Liver (tissue), 9 donors: ENCODE data around the gene PLEKHO1. TPM values are rescaled to one million over a fixed set of nuclear protein-coding genes. Genes with fewer than 3 reads are reported as not detected.

Experiments
- DNase-seq: peaks from one replicate; pipeline ENCODE4 v3.0.0-alpha.2; 2017; ENCODE audit warnings: low spot score
- H3K27ac ChIP-seq, 2 donors: one replicate each; pipeline ENCODE4 v1.7.0; 2013; ENCODE audit warnings: inconsistent platforms in 2 of 2, low read length in 2 of 2, control low read depth in 1 of 2, low read depth in 1 of 2, mild to moderate bottlenecking in 1 of 2
- H3K27me3 ChIP-seq, 4 donors: one replicate each; pipeline versions ENCODE4 v1.6.1 to v1.7.0; 2013; ENCODE audit warnings: low read length in 3 of 4, inconsistent platforms in 1 of 4, mild to moderate bottlenecking in 1 of 4, moderate library complexity in 1 of 4; ENCODE audit not compliant: control insufficient read depth in 4 of 4, insufficient read depth in 4 of 4
- H3K36me3 ChIP-seq, 4 donors: one replicate each; pipeline versions ENCODE4 v1.6.1 to v1.7.0; 2013; ENCODE audit warnings: low read length in 3 of 4, mild to moderate bottlenecking in 3 of 4, low read depth in 1 of 4, moderate library complexity in 1 of 4; ENCODE audit not compliant: control insufficient read depth in 4 of 4, insufficient read depth in 3 of 4
- H3K4me1 ChIP-seq, 4 donors: one replicate each; pipeline versions ENCODE4 v1.6.1 to v1.7.0; 2013; ENCODE audit warnings: low read length in 3 of 4, mild to moderate bottlenecking in 3 of 4, moderate library complexity in 1 of 4; ENCODE audit not compliant: control insufficient read depth in 4 of 4, insufficient read depth in 4 of 4
- H3K4me3 ChIP-seq, 3 donors: one replicate each; pipeline versions ENCODE4 v1.6.1 to v1.7.0; 2013; ENCODE audit warnings: low read length in 3 of 3, control low read depth in 1 of 3, low read depth in 1 of 3, mild to moderate bottlenecking in 1 of 3
- H3K9ac ChIP-seq, 2 donors: one replicate each; pipeline ENCODE4 v1.7.0; 2013; ENCODE audit warnings: low read length in 2 of 2, mild to moderate bottlenecking in 2 of 2, moderate library complexity in 2 of 2, control low read depth in 1 of 2, low read depth in 1 of 2
- H3K9me3 ChIP-seq, 4 donors: one replicate each; pipeline versions ENCODE4 v1.6.1 to v1.7.0; 2013; ENCODE audit warnings: low read length in 3 of 4; ENCODE audit not compliant: control insufficient read depth in 4 of 4
- EGR1 ChIP-seq, 2 donors: IDR thresholded peaks; 2 replicates each; pipeline ENCODE4 v1.6.1; 2016 to 2018; ENCODE audit warnings: antibody characterized with exemption in 2 of 2, low read depth in 2 of 2
- FOXA1 ChIP-seq: IDR thresholded peaks from 2 replicates; pipeline ENCODE4 v1.6.1; 2016; ENCODE audit warnings: antibody characterized with exemption
- FOXA2 ChIP-seq: IDR thresholded peaks from 2 replicates; pipeline ENCODE4 v1.6.1; 2016; ENCODE audit warnings: antibody characterized with exemption
- GABPA ChIP-seq, 2 donors: IDR thresholded peaks in 1 of 2; conservative IDR thresholded peaks in 1 of 2; 2 replicates each; pipeline ENCODE4 v1.6.1; 2016; ENCODE audit warnings: antibody characterized with exemption in 2 of 2, mild to moderate bottlenecking in 1 of 2, moderate library complexity in 1 of 2
- HNF4A ChIP-seq, 2 donors: conservative IDR thresholded peaks; 2 replicates each; pipeline ENCODE4 v1.6.1; 2016; ENCODE audit warnings: antibody characterized with exemption in 2 of 2, mild to moderate bottlenecking in 2 of 2
- HNF4G ChIP-seq: IDR thresholded peaks from 2 replicates; pipeline ENCODE4 v1.6.1; 2016; ENCODE audit warnings: antibody characterized with exemption
- JUND ChIP-seq, 2 donors: IDR thresholded peaks; 2 replicates each; pipeline ENCODE4 v1.6.1; 2016; ENCODE audit warnings: antibody characterized with exemption in 2 of 2
- NR2F2 ChIP-seq: IDR thresholded peaks from 2 replicates; pipeline ENCODE4 v1.6.1; 2016; ENCODE audit warnings: antibody characterized with exemption
- RAD21 ChIP-seq, 2 donors: IDR thresholded peaks; 2 replicates each; pipeline ENCODE4 v1.6.1; 2016; ENCODE audit warnings: antibody characterized with exemption in 2 of 2, mild to moderate bottlenecking in 2 of 2
- RXRA ChIP-seq, 2 donors: IDR thresholded peaks; 2 replicates each; pipeline ENCODE4 v1.6.1; 2017 to 2018; ENCODE audit warnings: antibody characterized with exemption in 2 of 2, mild to moderate bottlenecking in 1 of 2
- SP1 ChIP-seq: IDR thresholded peaks from 2 replicates; pipeline ENCODE4 v1.6.1; 2018; ENCODE audit warnings: antibody characterized with exemption, mild to moderate bottlenecking
- TAF1 ChIP-seq: conservative IDR thresholded peaks from 2 replicates; pipeline ENCODE4 v1.6.1; 2016; ENCODE audit warnings: antibody characterized with exemption, mild to moderate bottlenecking
- YY1 ChIP-seq: IDR thresholded peaks from 2 replicates; pipeline ENCODE4 v1.6.1; 2016; ENCODE audit warnings: antibody characterized with exemption, mild to moderate bottlenecking
- WGBS: extraction: QIAGEN DNeasy Blood & Tissue Kit; methylation state at CpG from one replicate; pipeline ENCODE4 v1.1.7; 2013; 5-methylcytosine and 5-hydroxymethylcytosine counted together
- polyA plus RNA-seq, 2 donors: library from polyadenylated mRNA; stranded (reverse) in 1 of 2; unstranded in 1 of 2; fragments of 200-250 nt in 1 of 2; fragments of >200 nt in 1 of 2; fragmentation: Nextera tagmentation in 1 of 2; extraction: Ambion mirVana in 1 of 2; gene quantifications; one replicate each; pipeline versions ENCODE4 v1.2.1 to v1.2.3, GENCODE V29; 2013 to 2015
- total RNA-seq, 2 donors: library from RNA; depleted of rRNA; stranded (reverse); fragments of >200 nt; gene quantifications; one replicate each; pipeline ENCODE4 v1.2.3, GENCODE V29; 2014
- TF ChIP-seq, protein P1 (sequence below): IDR thresholded peaks from 2 replicates; pipeline ENCODE4 v1.6.1; 2016; ENCODE audit warnings: antibody characterized with exemption, mild to moderate bottlenecking
- TF ChIP-seq, protein P2 (sequence below): fragments of 150-350 bp; IDR thresholded peaks from 2 replicates; pipeline ENCODE4 v1.5.1; 2017; ENCODE audit warnings: improper control_type of control experiment, low read depth, low read length; ENCODE audit not compliant: missing input control
- TF ChIP-seq, protein P3 (sequence below): IDR thresholded peaks from 2 replicates; pipeline ENCODE4 v1.6.1; 2016; ENCODE audit warnings: antibody characterized with exemption
- TF ChIP-seq, protein P4 (sequence below): IDR thresholded peaks from 2 replicates; pipeline ENCODE4 v1.6.1; 2016; ENCODE audit warnings: antibody characterized with exemption
- TF ChIP-seq, protein P5 (sequence below): IDR thresholded peaks from 2 replicates; pipeline ENCODE4 v1.6.1; 2016; ENCODE audit warnings: antibody characterized with exemption
- donor health status: healthy.
- donor health status: healthy.
- donor health status: healthy.
- donor health status: healthy.
- donor health status: healthy.

Gene PLEKHO1
- total and polyA plus RNA-seq, 4 donors, result 3.5 to 8.8 (median 6.0) TPM

DNA sequence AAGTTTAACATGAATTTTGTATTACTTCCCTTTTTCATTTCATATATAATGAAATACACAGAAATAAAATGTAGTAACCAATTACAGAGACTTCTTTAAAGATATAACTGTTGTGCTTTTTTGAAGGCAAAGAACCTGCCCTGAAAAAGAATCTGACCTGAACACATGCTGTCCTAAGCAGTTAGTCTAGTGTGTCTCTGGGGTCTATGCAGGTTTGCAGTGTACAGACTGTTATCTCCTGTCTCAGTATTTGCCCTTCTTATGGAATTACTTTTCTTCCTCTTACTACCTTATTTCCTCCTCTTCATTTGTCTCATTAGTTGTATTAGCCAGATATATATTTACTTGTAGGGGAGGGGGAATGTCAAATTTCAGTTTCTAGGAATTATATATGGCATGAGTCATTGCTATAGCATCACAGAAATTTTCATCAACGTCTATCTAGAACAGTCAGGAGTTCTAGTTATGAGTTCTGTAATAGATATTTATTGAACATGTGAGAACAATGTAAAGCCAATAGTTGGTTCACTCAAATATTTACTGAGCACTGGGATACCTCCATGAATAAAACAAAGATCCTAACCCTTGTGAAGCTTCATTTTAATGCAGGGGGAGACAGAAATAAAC lies 28.4 kb upstream of the PLEKHO1 start:
- WGBS, result 74% methylated on average over 1 of the region's 1 CpG
- H3K4me1 ChIP-seq, result no peaks in the 10 kb centered on the region
- TF ChIP-seq FOXA1 (no peak), RAD21 (IDR thresholded peaks at IDR 0.05) (no peak), FOXA2 (no peak), HNF4A (conservative IDR thresholded peaks at IDR 0.05) (no peak), YY1 (no peak), SP1 (no peak), TAF1 (no peak), JUND (IDR thresholded peaks at IDR 0.05) (no peak), RXRA (IDR thresholded peaks at IDR 0.05) (no peak), GABPA (IDR thresholded peaks at IDR 0.05 in 1 of 2, conservative IDR thresholded peaks at IDR 0.05 in 1 of 2) (no peak), HNF4G (no peak), EGR1 (IDR thresholded peaks at IDR 0.05; ENCODE audit: low read depth in 2 of 2) (no peak), NR2F2 (no peak)
- TF ChIP-seq, protein P1, sequence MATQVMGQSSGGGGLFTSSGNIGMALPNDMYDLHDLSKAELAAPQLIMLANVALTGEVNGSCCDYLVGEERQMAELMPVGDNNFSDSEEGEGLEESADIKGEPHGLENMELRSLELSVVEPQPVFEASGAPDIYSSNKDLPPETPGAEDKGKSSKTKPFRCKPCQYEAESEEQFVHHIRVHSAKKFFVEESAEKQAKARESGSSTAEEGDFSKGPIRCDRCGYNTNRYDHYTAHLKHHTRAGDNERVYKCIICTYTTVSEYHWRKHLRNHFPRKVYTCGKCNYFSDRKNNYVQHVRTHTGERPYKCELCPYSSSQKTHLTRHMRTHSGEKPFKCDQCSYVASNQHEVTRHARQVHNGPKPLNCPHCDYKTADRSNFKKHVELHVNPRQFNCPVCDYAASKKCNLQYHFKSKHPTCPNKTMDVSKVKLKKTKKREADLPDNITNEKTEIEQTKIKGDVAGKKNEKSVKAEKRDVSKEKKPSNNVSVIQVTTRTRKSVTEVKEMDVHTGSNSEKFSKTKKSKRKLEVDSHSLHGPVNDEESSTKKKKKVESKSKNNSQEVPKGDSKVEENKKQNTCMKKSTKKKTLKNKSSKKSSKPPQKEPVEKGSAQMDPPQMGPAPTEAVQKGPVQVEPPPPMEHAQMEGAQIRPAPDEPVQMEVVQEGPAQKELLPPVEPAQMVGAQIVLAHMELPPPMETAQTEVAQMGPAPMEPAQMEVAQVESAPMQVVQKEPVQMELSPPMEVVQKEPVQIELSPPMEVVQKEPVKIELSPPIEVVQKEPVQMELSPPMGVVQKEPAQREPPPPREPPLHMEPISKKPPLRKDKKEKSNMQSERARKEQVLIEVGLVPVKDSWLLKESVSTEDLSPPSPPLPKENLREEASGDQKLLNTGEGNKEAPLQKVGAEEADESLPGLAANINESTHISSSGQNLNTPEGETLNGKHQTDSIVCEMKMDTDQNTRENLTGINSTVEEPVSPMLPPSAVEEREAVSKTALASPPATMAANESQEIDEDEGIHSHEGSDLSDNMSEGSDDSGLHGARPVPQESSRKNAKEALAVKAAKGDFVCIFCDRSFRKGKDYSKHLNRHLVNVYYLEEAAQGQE, result no peak
- TF ChIP-seq, protein P2, sequence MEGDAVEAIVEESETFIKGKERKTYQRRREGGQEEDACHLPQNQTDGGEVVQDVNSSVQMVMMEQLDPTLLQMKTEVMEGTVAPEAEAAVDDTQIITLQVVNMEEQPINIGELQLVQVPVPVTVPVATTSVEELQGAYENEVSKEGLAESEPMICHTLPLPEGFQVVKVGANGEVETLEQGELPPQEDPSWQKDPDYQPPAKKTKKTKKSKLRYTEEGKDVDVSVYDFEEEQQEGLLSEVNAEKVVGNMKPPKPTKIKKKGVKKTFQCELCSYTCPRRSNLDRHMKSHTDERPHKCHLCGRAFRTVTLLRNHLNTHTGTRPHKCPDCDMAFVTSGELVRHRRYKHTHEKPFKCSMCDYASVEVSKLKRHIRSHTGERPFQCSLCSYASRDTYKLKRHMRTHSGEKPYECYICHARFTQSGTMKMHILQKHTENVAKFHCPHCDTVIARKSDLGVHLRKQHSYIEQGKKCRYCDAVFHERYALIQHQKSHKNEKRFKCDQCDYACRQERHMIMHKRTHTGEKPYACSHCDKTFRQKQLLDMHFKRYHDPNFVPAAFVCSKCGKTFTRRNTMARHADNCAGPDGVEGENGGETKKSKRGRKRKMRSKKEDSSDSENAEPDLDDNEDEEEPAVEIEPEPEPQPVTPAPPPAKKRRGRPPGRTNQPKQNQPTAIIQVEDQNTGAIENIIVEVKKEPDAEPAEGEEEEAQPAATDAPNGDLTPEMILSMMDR, result no peak
- TF ChIP-seq, protein P3, sequence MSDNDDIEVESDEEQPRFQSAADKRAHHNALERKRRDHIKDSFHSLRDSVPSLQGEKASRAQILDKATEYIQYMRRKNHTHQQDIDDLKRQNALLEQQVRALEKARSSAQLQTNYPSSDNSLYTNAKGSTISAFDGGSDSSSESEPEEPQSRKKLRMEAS, result no peak
- TF ChIP-seq, protein P4, sequence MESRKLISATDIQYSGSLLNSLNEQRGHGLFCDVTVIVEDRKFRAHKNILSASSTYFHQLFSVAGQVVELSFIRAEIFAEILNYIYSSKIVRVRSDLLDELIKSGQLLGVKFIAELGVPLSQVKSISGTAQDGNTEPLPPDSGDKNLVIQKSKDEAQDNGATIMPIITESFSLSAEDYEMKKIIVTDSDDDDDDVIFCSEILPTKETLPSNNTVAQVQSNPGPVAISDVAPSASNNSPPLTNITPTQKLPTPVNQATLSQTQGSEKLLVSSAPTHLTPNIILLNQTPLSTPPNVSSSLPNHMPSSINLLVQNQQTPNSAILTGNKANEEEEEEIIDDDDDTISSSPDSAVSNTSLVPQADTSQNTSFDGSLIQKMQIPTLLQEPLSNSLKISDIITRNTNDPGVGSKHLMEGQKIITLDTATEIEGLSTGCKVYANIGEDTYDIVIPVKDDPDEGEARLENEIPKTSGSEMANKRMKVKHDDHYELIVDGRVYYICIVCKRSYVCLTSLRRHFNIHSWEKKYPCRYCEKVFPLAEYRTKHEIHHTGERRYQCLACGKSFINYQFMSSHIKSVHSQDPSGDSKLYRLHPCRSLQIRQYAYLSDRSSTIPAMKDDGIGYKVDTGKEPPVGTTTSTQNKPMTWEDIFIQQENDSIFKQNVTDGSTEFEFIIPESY, result no peak
- TF ChIP-seq, protein P5, sequence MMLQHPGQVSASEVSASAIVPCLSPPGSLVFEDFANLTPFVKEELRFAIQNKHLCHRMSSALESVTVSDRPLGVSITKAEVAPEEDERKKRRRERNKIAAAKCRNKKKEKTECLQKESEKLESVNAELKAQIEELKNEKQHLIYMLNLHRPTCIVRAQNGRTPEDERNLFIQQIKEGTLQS, result no peak

More for the DNA sequence above, 28.4 kb upstream of the PLEKHO1 start:
- Histone ChIP-seq H3K9me3 (no peaks in the 10 kb centered on the region), H3K9ac (no peak overlapping the region), H3K27me3 (no peaks in the 10 kb centered on the region), H3K27ac (no peak overlapping the region), H3K4me3 (no peak overlapping the region), H3K36me3 (peaks cover 0 to 3% (median 1%) of the 10 kb centered on the region in 4 donors)
- no peak for DNase-seq
